Gastrocnemius medialis (tissue), 4 donors: ENCODE results near the gene CYTH3. TPM values are rescaled to one million over a fixed set of nuclear protein-coding genes. Genes with fewer than 3 reads are reported as not detected.
"Not testable (repeated sequence)": the region's sequence is repeated elsewhere in the genome, so short reads cannot be mapped to it uniquely, and the experiment has no call there.

Experiments
- ATAC-seq, 2 donors: fragments of 150-250 bp; one replicate each; pipeline ENCODE4 v1.9.1; 2016
- DNase-seq, 2 donors: peaks; one replicate each; pipeline ENCODE4 v3.0.0-alpha.2; 2019
- H3K27ac ChIP-seq, 4 donors: fragments of 200-600 bp; sonication (generic); 1 replicate in 1 of 4; 2 replicates in 3 of 4; pipeline ENCODE4 v1.5.1; 2016 to 2018; ENCODE audit warnings: mild to moderate bottlenecking in 2 of 4, moderate library complexity in 1 of 4
- H3K27me3 ChIP-seq, 3 donors: fragments of 200-600 bp; sonication (generic) in 2 of 3; 1 replicate in 1 of 3; 2 replicates in 2 of 3; pipeline versions ENCODE4 v1.5.1 to v1.6.0; 2016 to 2019; ENCODE audit warnings: mild to moderate bottlenecking in 1 of 3, moderate library complexity in 1 of 3
- H3K36me3 ChIP-seq, 2 donors: fragments of 200-600 bp; sonication (generic) in 1 of 2; one replicate each; pipeline ENCODE4 v1.5.1; 2017 to 2018
- H3K4me1 ChIP-seq, 2 donors: fragments of 200-600 bp; sonication (generic) in 1 of 2; one replicate each; pipeline ENCODE4 v1.5.1; 2016 to 2017; ENCODE audit warnings: mild to moderate bottlenecking in 2 of 2
- H3K4me3 ChIP-seq, 4 donors: fragments of 200-600 bp; sonication (generic) in 3 of 4; 1 replicate in 1 of 4; 2 replicates in 3 of 4; pipeline ENCODE4 v1.5.1; 2016 to 2019; ENCODE audit warnings: mild to moderate bottlenecking in 2 of 4
- H3K9me3 ChIP-seq, 3 donors: fragments of 200-600 bp; sonication (generic) in 2 of 3; 1 replicate in 1 of 3; 2 replicates in 2 of 3; pipeline ENCODE4 v1.5.1; 2016 to 2019
- POLR2A ChIP-seq, 2 donors: fragments of 450-650 bp; IDR thresholded peaks; one replicate each; pipeline ENCODE4 v1.6.1; 2017; ENCODE audit warnings: antibody characterized with exemption in 2 of 2, mild to moderate bottlenecking in 2 of 2, moderate library complexity in 2 of 2
- in situ Hi-C, 4 donors: fragments of 200-750 bp; cut with MboI; loops; one replicate each; pipeline versions ENCODE4 v1.15.0 to v1.8.0; 2017; ENCODE audit warnings: low sequenced_read_pairs in 4 of 4
- intact Hi-C: fragments of 100-400 bp; cut with DNase I; formaldehyde crosslinking; loops from one replicate; pipeline ENCODE4 v1.15.1; 2023; ENCODE audit warnings: low total_unique reads
- total RNA-seq, 4 donors: library from RNA; depleted of rRNA; stranded (reverse); fragments of >200 nt; gene quantifications; one replicate each; pipeline versions ENCODE4 v1.1.0 to v1.2.3, GENCODE V29; 2016
- TF ChIP-seq, protein P1 (sequence below), 5 experiments: fragments of 450-650 bp in 3 of 5; fragments of 200-600 bp in 2 of 5; sonication (generic) in 2 of 5; IDR thresholded peaks in 4 of 5; conservative IDR thresholded peaks in 1 of 5; 1 replicate in 4 of 5; 2 replicates in 1 of 5; pipeline ENCODE4 v1.5.1; 2016 to 2019; ENCODE audit warnings: antibody characterized with exemption in 5 of 5, mild to moderate bottlenecking in 3 of 5, moderate library complexity in 3 of 5

CYTH3 gene
- total RNA-seq, 4 donors from 2014 or later: 14.3 to 20.2 (median 16.7) TPM

DNA sequence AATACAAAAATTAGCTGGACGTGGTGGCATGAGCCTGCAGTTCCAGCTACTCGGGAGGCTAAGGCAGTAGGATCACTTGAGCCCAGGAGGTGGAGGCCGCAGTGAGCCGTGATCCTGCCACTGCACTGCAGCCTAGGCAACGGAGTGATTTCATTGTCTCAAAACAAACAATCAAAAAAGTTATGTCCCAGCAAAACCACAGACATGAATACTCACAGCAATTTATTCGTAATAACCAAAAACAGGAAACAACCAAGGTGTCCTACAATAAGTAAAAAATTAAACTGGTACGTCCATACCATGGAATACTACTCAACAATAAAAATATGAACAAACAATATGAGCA is 11.6 kb upstream of the CYTH3 start:
- no peak overlapping the region for H3K4me3 ChIP-seq
- no peaks in the 10 kb centered on the region for H3K9me3 ChIP-seq
- no peaks in the 10 kb centered on the region for H3K27me3 ChIP-seq
- in situ Hi-C loops (no loop called here), intact Hi-C loops (no loop called here)
- TF ChIP-seq, protein P1, sequence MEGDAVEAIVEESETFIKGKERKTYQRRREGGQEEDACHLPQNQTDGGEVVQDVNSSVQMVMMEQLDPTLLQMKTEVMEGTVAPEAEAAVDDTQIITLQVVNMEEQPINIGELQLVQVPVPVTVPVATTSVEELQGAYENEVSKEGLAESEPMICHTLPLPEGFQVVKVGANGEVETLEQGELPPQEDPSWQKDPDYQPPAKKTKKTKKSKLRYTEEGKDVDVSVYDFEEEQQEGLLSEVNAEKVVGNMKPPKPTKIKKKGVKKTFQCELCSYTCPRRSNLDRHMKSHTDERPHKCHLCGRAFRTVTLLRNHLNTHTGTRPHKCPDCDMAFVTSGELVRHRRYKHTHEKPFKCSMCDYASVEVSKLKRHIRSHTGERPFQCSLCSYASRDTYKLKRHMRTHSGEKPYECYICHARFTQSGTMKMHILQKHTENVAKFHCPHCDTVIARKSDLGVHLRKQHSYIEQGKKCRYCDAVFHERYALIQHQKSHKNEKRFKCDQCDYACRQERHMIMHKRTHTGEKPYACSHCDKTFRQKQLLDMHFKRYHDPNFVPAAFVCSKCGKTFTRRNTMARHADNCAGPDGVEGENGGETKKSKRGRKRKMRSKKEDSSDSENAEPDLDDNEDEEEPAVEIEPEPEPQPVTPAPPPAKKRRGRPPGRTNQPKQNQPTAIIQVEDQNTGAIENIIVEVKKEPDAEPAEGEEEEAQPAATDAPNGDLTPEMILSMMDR (IDR thresholded peaks at IDR 0.05 in 4 of 5, conservative IDR thresholded peaks at IDR 0.05 in 1 of 5): no peak
- no peak for TF ChIP-seq POLR2A (IDR thresholded peaks at IDR 0.05)
- ATAC-seq (no peak), DNase-seq (no peak)
- no peaks in the 10 kb centered on the region for H3K36me3 ChIP-seq
- no peaks in the 10 kb centered on the region for H3K4me1 ChIP-seq
- H3K27ac ChIP-seq: no peak overlapping the region

DNA sequence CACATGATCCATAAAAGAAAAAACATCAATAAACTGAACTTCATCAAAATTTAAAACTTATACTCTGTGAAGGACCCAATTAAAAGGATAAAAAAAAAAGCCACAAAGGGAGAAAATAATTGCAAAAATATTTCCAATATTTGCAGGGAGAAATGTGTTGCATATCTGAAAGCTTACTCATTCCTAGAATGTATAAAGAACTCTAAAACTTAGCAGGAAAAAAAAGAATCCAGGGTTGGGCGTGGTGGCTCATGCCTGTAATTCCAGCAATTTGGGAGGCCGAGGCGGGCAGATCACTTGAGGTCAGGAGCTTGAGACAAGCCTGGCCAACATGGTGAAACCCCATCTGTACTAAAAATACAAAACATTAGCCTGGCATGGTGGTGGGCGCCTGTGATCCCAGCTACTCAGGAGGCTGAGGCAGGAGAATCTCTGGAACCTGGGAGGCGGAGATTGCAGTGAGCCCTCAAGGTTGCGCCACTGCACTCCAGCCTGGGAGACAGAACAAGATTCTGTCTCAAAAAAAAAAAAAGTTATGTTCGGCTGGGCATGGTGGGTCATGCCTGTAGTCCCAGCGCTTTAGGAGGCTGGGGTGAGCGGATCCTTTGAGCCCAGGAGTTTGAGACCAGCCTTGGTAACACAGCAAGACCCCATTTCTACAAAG is 11.1 kb upstream of the CYTH3 start:
- H3K4me1 ChIP-seq, H3K27me3 ChIP-seq, H3K9me3 ChIP-seq, H3K4me3 ChIP-seq, H3K27ac ChIP-seq, intact Hi-C loops, H3K36me3 ChIP-seq, in situ Hi-C loops, ATAC-seq, DNase-seq: not testable (repeated sequence)

DNA sequence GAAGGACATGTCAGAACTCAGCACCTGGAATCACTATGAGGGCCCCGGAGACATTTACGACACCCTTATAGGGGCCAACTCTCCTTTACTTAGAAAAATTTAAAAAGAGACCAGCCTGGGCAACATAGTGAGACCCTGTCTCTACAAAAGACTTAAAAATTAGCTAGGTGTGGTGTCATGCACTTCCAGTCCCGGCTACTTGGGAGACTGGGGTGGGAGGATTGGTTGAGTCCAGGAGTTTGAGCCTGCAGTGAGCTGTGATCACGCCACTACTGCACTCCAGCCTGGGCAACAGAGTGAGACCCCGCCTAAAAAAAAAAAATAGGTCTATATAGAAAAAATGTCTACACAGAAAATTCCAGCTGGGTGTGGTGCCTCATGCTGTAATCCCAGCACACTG is 7.5 kb upstream of the CYTH3 start:
- DNase-seq (no peak), ATAC-seq (no peak)
- Histone ChIP-seq H3K36me3 (no peaks in the 10 kb centered on the region), H3K4me1 (no peaks in the 10 kb centered on the region), H3K9me3 (no peaks in the 10 kb centered on the region), H3K27ac (no peak overlapping the region), H3K4me3 (no peak overlapping the region), H3K27me3 (no peaks in the 10 kb centered on the region)
- intact Hi-C loops (no loop called here), in situ Hi-C loops (loop anchor here in 1 of 4 donors (10.0 kb wide), 1 partner anchor 45 kb away; no protein-coding TSS in a partner anchor)
- TF ChIP-seq, protein P1 (IDR thresholded peaks at IDR 0.05 in 4 of 5, conservative IDR thresholded peaks at IDR 0.05 in 1 of 5): no peak
- TF ChIP-seq POLR2A (IDR thresholded peaks at IDR 0.05): no peak

DNA sequence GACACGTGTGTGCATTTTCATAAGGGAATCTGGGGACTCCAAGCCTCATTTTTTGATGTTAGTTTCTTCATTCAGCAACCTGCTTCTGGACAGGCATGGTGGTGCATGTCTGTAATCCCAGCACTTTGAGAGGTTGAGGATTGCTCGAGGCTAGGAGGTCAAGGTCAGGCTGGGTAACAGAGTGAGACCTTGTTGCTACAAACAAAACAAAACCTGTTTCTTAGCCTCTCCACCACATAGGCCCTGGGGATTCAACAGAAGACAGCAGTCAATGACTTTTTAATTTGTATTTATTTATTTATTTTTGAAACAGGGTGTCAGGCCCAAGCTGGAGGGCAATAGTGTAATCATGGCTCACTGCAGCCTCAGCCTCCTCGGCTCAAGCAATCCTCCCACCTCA is 6.9 kb upstream of the CYTH3 start:
- Histone ChIP-seq H3K36me3 (no peaks in the 10 kb centered on the region), H3K9me3 (no peaks in the 10 kb centered on the region), H3K27ac (no peak overlapping the region), H3K4me3 (no peak overlapping the region), H3K4me1 (no peaks in the 10 kb centered on the region), H3K27me3 (no peaks in the 10 kb centered on the region)
- TF ChIP-seq POLR2A (IDR thresholded peaks at IDR 0.05): no peak
- TF ChIP-seq, protein P1 (IDR thresholded peaks at IDR 0.05 in 4 of 5, conservative IDR thresholded peaks at IDR 0.05 in 1 of 5): no peak
- DNase-seq (no peak), ATAC-seq (no peak)
- intact Hi-C loops (no loop called here), in situ Hi-C loops (loop anchor here in 1 of 4 donors (10.0 kb wide), 1 partner anchor 45 kb away; no protein-coding TSS in a partner anchor)

DNA sequence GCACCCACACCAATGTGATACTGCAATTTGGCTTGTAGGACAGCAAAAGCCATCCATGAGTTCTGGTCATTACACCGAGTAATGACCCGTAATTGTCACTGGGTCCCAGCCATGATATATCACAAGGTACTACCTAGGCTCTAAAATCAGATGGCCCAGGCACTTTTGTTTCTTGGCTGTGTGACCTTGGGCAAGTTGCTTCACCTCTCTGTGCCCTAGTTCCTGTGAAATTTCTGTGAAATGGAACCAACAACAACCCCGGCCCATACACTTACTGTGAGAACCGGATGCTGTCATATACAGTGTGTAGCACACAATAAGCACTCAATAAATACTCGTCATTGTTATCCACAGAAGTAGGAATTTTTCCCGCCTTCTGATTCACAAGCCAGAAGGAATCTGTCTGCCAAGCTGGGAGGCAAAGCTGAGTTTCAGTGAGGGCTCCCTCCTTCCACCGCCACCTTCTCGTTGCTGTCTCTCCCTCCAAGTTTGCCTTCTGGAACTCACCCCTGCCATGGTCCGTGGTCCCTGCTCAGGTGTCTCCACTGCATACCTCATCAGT is 6.4 kb upstream of the CYTH3 start:
- intact Hi-C loops (no loop called here), in situ Hi-C loops (loop anchor here in 1 of 4 donors (10.0 kb wide), 1 partner anchor 46 kb away; no protein-coding TSS in a partner anchor)
- no peak for ATAC-seq
- Histone ChIP-seq H3K4me1 (no peaks in the 10 kb centered on the region), H3K27me3 (no peaks in the 10 kb centered on the region), H3K27ac (no peak overlapping the region), H3K9me3 (no peaks in the 10 kb centered on the region), H3K4me3 (no peak overlapping the region), H3K36me3 (no peaks in the 10 kb centered on the region)
- DNase-seq: no peak
- TF ChIP-seq POLR2A (IDR thresholded peaks at IDR 0.05): no peak
- TF ChIP-seq, protein P1 (IDR thresholded peaks at IDR 0.05 in 4 of 5, conservative IDR thresholded peaks at IDR 0.05 in 1 of 5): no peak
